Measurements from ENCODE around the gene SLC49A4.

SLC49A4 gene

DNA sequence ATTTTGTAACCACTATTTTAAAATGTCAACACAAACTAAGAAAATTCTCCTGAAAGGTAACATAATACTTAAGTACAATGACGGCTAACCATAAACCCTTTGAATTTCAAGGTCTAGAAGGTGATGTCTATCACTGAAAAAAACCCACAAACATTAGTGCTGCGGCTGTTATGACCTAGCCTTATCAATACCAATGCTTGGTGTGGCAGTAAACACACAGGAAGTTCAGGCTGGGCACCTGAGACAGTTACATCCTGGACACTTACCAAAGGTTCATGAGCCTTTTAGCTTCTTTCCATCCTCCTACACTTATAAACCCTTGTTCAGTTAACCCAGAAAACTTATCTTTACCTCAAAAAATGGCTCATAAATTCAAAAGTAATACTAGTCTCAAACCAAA lies 7.0 kb upstream of the SLC49A4 start:
- DNase-seq: no peak

DNA sequence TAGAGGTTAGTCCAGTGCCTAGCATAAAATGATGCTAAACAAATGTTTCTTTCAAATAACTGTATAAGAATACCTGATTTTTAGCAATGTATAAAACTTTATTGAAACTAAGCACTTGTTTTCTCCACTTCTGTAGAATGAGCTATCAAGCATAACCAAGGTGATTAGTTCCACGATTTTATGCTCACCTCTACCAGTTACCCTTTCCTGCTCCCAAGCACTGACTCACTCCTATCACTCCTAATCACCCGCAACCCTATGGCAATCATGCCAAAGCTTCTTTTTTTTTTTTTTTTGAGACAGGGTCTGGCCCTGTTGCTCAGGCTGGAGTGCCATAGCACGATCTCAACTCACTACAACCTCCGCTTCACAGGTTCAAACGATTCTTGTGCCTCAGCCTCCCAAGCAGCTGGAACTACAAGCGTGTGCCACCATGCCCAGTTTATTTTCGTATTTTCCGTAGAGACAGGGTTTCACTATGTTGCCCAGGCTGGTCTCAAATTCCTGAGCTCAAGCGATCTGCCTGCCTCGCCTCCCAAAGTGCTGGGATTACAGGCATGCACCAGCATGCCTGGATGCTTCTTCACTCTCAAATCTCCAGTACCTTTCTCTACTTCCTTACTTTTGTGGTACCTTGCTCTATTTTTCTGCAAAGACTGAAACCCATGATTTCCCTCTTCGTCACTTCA lies 5.1 kb upstream of the SLC49A4 start:
- peak; percentile 57 for DNase-seq

DNA sequence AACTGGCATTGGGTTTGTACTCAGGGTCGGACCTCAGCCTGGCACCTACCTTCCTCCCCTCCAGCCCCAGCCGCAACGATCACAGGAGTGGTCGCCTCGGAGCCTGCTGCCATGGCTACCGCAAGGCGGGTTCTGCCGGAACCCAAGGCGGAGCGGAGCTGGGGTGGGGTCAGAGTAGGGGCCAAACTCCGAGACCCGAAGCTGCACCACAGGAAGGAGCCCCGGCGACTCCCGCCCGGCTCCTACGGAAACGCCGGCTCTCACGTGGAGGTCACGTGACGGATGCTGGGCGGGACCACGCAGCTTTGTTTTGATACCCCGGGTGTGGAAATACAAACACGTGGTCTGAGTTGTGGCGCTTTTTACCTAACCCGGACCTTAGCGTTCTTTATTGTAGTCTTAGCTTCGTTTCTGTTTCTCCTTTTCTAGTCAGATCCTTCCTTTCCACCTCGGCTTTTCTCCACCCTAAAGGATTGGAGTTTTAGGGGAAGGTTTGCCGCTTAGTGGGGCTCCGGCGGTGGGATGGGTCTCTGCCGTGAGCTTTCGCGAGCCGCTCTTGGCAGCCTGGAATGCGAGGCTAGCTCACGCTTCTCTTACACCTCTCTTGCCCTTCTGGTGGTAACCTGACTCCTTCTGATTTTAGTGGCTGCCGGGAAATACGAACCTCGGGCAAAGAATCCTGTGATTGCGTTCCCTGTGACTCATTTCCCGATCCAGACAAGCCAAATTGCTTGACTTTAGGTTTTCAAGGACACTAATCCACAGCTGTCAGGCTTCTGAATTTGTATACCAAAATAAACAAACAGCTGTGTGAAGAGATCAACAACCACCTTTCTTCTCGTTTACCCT lies 1.1 kb upstream of the SLC49A4 start, which contains the start of gene HSPBAP1:
HSPBAP1 (minus strand) TSS at position 264 of the 849 bp plus-strand sequence; CDS start at position 113, 151 bp downstream.
- peak; percentile 96 for DNase-seq

DNA sequence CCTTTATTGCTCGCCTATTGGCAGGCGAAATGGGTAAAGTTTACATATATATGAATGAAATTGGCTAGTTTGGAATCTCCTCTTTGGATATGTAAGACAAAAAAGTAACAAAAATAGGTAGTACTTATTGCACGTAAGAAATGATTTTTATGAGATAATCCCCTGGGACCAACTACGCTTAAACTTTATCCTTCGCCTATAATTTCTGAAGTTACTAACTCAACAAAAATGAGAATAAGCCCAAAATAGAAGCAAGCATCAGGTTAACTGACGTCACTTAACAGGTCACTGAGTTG lies 438 bp upstream of the SLC49A4 start:
- no peak for DNase-seq

DNA sequence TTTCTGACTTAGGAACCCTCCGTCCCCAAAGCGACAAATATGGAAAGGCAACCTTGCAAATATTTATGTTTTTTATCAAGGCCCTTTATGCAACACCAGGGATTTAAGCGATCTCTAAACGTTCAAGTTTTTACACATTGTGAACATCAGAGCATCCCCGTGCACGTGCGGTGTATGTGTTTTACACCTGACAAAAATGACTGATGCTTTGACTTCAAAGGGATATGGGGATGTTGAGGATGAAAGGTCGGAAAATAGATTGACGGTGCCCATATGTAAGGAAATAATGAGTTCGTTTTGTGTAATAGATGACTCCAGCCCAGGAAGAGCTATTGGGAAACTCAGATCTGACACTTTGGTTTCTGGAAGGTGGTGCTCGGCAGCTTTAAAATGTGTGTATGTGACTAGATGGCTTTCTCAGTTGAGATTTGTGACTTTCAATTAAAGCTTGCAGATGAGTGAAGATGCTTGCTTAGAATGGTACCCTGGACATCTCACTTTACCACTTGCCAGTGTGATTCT lies 866 bp downstream of the SLC49A4 start:
- DNase-seq: no peak

DNA sequence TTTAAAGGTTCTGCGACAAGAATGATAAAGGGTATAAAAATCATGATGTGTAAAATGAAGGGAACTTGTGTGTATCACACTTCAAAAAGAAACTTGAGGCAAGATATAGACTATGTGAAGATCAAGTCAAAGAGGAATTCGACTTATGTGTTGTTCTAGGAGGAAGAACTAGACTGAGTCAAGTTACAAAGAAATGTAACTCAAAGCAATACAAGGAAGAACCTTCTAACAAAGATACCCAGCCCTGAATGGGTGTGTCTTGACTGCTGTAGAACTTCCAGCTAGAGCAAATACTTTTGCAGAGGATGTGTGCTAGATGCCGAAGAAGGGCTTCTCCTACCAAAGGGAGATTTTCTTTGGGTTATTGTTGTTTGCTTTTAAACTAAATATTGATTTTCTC lies 2.4 kb downstream of the SLC49A4 start:
- no peak for DNase-seq

DNA sequence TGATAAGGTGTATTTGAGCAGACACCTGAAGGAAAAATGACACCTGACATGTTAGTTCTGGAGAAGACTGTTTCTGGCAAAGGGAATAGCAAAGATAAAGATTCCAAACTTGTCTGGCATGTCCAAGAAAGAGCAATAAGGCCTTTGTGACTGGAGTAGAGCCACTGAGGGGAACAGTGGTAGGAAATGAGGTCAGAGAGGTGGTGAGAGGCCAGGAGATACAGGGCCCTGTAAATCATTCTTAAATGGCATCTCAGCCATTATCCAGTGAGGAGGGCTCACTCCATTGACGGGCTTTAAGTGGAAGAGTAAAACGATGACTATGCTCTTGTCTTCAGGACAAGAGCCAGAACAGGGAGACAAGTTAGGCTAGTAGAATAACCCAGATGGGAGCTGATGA lies 4.5 kb downstream of the SLC49A4 start:
- peak; percentile 74 for DNase-seq

DNA sequence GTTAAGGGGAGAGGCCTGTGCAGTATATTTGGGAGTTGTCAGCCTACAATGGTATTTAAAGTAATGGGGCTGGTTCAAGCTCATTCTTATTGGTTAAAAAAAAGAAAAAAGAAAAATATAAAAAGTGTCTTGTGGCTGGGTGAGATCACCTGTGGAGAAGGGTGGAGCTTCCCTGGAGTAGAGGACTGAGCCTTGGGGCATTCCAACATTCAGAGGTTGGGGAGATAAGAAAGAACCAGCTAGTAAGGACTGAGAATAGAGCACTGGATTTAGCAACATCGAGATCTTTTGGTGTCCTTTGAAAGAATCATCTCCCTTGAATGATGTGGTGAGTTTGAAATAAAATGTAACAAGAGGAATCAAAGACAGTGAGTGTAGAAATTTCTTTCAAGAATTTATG lies 5.2 kb downstream of the SLC49A4 start:
- no peak for DNase-seq

DNA sequence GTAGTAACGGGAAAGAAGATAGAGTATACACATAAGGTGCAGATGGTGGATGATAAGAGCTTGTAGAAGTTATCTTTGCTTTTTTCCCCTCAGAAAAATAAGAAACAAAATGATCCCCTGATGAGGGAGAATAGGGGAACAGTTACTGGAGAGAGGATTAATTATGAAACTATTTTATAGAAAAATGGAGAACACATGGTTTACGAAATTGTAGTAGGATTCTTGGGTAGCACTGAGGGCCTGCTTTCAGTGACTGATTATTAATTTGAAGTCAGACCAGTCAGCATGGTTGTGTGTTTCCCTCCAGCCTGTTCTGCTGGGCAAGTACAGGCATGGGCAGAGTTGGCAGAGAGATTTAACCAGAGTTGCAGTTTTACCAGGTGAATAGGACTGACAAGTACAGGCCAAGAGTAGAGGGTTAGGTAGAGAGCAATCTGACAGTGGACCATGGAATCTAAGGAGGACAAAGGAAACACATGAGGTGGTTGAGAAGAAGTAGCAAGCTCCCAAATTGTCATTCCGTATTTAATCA lies 5.9 kb downstream of the SLC49A4 start:
- DNase-seq: no peak

DNA sequence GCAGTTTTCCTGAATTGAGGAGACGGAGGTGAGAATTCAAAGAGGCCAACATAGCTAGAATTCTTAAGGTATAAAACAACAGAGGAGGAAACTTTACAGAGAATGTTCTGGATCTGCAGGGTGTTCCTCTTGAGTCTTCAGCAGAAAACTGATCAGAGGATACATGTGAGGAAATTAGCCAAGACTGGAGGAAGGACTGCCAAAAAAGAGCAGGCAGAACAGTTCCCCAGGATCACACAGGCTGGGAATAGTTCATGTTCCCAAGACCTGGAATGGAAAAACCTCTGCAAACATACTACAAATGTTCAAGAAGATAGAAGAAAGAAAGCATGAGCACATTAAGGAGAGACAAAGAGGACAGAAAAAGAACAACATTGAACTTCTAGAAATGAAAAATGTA lies 7.5 kb downstream of the SLC49A4 start:
- no peak for DNase-seq

DNA sequence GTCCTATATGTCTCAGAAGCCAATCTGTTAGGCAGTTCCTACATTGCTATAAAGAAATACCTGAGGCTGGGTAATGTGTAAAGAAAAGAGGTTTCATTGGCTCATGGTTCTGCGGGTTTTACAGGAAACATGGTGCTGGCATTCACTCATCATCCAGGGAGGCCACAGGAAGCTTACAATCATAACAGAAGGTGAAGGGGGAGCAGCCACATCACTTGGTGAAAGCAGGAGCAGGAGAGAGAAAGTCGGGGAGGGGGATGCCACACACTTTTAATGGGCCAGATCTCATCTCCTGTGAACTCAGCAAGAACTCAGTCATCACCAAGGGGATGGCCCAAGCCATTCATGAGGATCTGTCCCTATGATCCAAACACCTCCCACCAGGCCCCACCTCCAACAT lies 9.1 kb downstream of the SLC49A4 start:
- DNase-seq: no peak

DNA sequence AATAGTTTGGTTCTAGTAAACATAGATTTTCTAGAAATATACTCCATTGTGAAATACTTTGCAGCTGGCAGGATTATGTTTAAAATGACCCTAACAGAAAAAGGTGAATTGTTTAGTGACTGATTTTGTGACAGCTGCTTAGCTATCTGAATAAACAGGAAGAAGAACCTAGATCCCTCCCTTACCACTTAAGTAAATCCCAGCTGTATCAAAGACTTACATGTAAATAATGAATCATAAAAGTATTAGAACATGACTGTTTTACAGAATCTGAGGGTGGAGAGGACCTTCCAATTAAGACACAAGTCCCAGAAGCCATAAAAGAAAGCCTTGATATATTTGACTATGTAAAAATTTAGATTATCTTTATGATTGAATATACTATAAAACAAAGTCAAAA lies 15.9 kb downstream of the SLC49A4 start:
- no peak for DNase-seq

DNA sequence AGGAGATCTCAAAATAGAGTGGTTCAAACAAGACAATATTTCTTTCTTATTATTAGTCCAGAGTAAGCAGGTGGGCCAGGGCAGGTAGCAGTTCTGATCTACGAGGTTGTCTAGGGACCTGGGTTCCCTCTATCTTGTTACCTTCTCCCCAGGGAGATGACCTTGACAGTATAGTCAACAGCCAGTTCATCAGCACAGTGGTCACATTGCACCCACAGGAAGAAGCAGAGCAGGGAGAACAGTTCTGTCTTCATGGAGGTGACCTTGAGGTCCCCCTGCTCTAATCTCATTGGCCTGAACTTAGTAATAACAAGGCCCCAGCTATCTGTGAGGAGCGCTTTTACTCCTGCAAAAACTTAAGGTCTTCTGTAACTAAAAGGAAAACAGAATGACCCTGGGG lies 21.7 kb downstream of the SLC49A4 start:
- no peak for DNase-seq

DNA sequence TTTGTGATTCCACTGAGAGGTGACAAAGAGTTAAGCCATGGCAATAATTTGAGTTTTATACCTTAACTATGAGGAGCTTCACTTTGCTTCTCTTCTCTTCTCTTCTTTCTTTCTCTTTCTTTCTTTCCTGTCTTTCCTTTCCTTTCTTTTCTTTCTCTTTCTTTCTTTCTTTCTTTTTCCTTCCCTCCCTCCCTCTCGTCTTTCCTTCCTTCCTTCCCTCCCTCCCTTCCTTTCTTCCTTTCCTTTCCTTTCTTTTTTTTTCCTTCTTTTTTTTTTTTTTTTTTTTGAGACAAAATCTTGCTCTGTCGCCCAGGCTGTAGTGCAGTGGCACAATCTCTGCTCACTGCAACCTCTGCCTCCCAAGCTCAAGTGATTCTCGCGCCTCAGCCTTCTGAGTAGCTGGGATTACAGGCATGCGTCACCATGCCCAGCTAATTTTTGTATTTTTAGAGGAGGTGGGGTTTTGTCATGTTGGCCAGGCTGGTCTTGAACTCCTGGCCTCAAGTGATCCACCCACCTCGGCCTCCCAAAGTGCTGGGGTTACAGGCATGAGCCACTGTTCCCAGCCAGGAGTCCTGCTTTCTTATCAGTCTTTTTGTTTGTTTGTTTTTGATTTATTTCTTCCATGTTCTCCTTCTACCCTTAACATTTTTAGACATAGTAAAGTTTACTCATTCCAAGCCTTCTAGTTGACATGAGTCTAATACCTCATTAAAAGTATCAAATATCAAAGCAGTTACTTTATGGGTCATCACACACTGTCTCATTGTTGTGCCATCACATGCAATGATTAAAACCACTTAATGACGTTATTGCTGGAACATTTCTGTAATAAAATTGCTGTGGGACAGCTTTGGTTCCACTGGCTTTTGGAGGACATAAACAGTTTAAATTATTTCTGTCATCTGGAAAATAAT lies 29.9 kb downstream of the SLC49A4 start:
- no peak for DNase-seq

DNA sequence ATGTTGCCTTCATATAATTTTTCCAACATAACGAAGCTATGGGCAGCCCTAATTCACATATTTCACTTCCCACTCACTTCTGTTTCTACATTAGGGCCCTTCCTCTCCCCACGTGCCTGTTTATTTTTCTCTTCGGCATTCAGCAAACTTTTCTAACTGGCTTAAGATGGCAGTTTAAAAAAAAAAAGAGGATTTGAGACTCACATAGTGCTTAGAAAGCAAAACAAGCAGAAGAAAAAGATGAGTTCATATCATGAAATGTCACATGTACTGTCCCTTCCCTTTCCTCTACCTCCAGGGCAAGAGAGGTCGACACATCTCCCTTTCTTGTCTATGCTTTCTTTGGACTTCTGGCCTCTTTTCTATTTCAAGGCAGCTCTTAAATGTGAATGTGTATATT lies 30.6 kb downstream of the SLC49A4 start:
- DNase-seq: no peak

DNA sequence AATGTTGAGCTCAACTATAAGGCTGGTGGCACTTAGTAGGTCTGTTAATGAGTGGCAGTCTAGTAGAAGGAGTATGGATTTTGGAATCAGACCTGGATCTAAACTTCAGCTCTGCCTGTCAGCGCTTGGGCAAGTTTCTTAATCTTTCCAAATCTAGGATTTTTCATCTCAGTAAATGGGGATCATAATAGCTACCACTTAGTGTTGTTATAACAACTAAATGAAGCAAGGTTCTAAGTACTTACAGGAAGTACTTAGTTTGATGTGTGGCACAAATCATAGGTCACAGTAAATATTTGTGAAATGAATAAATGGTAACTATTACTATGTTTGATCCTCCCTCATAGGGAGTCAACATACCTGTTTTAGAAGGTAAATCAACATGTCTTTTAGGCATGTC lies 31.4 kb downstream of the SLC49A4 start:
- no peak for DNase-seq

DNA sequence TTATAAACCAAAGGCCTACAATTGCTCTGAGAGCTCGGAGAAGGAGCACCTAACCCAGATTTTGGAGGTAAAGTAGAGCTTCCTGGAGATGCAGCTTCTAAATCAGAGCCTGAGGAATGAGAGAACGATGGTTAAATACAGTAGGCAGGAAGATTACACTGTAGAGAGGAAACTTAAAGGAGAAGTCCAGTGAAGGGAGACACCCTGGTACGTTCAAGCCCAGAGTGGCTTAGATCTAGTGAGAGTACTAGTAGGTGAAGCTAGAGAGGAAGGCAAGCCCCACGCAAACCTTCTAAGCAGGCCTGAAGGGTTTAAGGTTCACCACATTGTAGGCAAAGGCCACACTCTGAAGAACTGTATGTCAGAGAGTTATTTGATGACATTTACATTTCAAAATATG lies 33.4 kb downstream of the SLC49A4 start:
- DNase-seq: no peak

DNA sequence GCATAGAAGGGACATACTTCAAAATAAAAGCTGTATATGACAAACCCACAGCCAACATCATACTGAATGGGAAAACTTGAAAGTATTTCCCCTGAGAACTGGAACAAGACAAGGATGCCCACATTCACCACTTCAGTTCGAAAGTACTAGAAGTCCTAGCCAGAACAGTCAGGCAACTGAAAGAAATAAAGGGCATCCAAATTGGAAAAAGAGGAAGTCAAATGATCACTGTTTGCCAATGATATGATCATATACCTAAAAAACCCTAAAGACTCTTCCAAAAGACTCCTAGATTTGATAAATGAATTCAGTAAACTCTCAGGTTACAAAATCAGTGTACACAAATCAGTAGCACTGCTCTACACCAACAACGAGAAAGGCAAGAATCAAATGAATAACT lies 40.7 kb downstream of the SLC49A4 start:
- no peak for DNase-seq

DNA sequence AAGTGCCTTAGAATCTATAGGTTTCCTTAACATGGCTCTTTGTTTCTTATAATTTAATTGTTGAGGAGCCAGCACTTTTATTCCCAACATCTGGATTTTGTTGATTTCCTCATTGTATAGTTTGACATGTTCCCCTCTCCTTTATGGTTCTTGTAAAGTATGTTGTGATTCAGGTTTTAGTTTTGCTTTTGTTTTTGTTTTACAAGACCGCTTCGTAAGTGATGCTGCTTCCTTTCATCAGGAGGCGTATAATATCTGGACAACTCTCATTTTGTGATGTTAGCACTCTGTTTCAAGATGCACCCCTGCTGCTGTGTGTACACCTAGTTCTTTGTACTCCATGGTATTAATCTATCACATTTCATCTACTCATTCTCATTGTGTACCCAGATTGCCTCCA lies 48.7 kb downstream of the SLC49A4 start:
- no peak for DNase-seq

DNA sequence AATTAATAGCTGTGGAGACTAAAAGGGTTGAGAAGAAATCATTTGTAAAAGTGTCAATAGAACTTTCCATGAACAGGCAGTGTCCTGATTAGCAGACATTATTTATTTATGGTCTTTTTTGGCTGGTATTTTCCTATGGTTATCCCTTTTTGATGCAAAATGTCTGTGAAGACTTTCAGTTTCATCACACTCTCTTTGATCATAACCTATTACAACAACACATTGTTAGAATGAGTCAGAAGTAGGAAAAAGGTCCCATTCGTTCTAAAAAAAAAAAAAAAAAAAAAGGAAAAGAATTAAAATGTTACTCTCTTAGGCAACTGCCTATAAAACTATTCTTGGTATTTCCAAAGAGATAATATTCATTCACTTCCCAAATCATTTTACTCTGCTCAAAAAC lies 62.1 kb downstream of the SLC49A4 start:
- DNase-seq: no peak

DNA sequence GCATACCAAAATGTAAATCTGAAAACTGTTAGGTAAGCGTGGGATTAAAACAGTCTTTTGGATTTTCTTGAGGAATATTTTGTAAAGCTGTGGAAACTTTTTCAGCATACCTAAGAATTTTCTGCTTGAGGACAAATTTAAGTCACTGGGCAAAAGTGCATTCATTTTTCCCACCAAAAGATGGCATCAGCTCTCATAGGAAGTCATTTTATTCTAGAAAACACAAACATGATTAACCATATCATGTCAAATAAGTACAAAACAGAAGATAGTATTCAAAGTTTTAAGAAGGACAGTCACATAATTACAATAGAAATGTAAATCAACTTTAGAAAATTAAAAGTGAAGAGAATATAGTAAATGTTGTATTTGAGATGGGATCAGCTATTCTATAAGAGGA lies 63.5 kb downstream of the SLC49A4 start:
- no peak for DNase-seq

DNA sequence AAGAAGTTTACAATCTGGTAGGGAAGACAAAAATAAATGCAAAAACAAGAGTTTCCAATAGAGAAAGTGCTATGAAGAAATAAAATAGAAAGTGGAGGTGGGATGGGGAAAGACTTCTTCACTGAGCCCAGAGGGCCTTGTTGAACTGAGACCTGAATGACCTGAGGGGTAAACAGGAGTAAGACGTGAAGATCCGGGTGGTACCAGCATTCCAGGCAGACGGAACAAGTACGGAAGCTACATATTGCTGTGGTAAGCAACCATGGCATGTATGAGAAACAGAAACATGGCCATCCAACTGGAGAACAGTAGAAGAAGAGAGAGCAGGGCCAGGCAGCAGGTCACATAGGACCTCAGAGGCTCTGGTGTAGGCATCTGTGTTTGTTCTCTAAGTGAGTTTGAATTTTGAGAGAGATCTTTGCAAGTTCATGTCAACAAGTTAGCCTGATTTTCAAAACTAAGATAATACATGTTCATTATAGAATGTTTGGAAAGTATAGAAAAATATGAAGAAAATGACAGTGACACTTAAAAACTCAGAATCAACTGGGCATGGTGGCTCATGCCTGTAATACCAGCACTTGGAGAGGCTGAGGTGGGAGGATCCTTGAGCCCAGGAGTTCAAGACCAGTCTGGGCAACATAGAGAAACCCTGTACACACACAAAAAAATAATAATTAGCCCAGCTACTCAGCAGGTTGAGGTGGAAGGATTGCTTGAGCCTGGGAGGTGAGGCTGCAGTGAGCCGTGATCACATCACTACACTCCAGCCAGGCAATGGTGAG lies 64.3 kb downstream of the SLC49A4 start:
- DNase-seq: no peak
